ENCODE measurements around the gene BRD9.

DNA sequence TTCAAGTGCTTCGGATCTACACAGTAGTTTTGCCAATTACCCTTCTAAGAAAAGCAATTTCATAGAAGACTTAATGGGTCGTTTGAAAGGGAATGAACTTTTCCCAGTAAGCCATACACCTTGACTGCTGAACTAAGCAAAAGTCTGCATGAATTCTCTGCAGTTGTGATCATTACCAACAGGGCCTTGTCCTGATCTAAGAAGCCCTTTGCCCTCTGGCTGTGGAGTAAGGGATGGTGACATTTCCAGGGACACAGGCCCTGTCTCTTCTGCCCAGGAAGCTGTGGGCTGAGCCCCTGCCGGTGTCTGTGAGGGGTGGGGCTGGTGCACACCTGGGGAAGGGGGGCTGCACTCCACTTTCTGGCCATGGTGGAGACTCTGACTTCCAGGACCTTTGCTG, 72.4 kb downstream of the BRD9 start:
- TF ChIP-seq POLR2AphosphoS5 (IDR thresholded peaks at IDR 0.05; ENCODE audit: insufficient read depth, low read depth, low read length) (no peak), CTCF (IDR thresholded peaks at IDR 0.05; ENCODE audit: extremely low read depth in 1 of 2, insufficient read depth in 1 of 2, low read depth in 1 of 2, low read length in 2 of 2) (no peak), POLR2A (IDR thresholded peaks at IDR 0.05; ENCODE audit: low read depth, low read length) (no peak), MAX (IDR thresholded peaks at IDR 0.05; ENCODE audit: insufficient read depth, insufficient read length) (no peak), JUN (IDR thresholded peaks at IDR 0.05; ENCODE audit: borderline replicate concordance, insufficient read depth, insufficient read length, low read depth) (no peak)

Data from endothelial cell of umbilical vein (primary cell).